B cell (primary cell): ENCODE results near the gene GNPAT. TPM values are rescaled to one million over a fixed set of nuclear protein-coding genes. Genes with fewer than 3 reads are reported as not detected.
A peak's percentile ranks its signal among the peaks of the same experiment; 100 is the strongest.

Experiments used
- ATAC-seq: fragments of 200-7000 bp; cut with Tn5 transposase; one replicate; pipeline ENCODE4 v1.10.0; 2021; ENCODE audit warnings: low read depth, mild to moderate bottlenecking, moderate number of reproducible peaks, moderate library complexity
- CTCF ChIA-PET: fragments of 350-600 bp; sonication (Branson Sonifier 250); formaldehyde crosslinking; loops from one replicate; lab custom pipeline; 2021; ENCODE audit warnings: antibody characterized with exemption, inconsistent platforms; lab: Charles Lee
- POLR2A ChIA-PET: fragments of 350-600 bp; sonication (Branson Sonifier 250); formaldehyde crosslinking; loops from one replicate; lab custom pipeline; 2021; ENCODE audit warnings: antibody characterized with exemption; lab: Charles Lee
- DNase-seq: peaks from one replicate; pipeline ENCODE4 v3.0.0; 2013
- H2AFZ ChIP-seq: 2 replicates; pipeline ENCODE4 v1.6.1; 2012; ENCODE audit warnings: mild to moderate bottlenecking, low read depth, low read length; ENCODE audit not compliant: insufficient read depth, poor library complexity, severe bottlenecking
- H3K27ac ChIP-seq, 2 donors: 1 replicate in 1 of 2; 2 replicates in 1 of 2; pipeline ENCODE4 v1.5.1; 2012 to 2013; ENCODE audit warnings: low read length in 2 of 2, mild to moderate bottlenecking in 2 of 2, moderate library complexity in 1 of 2
- H3K27me3 ChIP-seq, 4 experiments: fragments of 200-600 bp in 1 of 4; sonication (generic) in 1 of 4; replicated peaks in 1 of 4; 1 replicate in 2 of 4; 2 replicates in 2 of 4; pipeline versions ENCODE4 v1.6.1 to v1.7.0; 2013 to 2016; ENCODE audit warnings: low read length in 3 of 4, mild to moderate bottlenecking in 2 of 4, mixed read lengths in 1 of 4, moderate library complexity in 1 of 4; ENCODE audit not compliant: insufficient read depth in 4 of 4, control insufficient read depth in 3 of 4; ENCODE audit errors: control extremely low read depth in 1 of 4
- H3K36me3 ChIP-seq, 2 experiments: replicated peaks in 1 of 2; 1 replicate in 1 of 2; 2 replicates in 1 of 2; pipeline versions ENCODE4 v1.6.1 to v1.7.1; 2013; ENCODE audit warnings: low read length in 1 of 2; ENCODE audit not compliant: insufficient read depth in 2 of 2, control insufficient read depth in 1 of 2; ENCODE audit errors: control extremely low read depth in 1 of 2, extremely low read depth in 1 of 2
- H3K4me1 ChIP-seq, 2 donors: fragments of 200-600 bp in 1 of 2; sonication (generic) in 1 of 2; 1 replicate in 1 of 2; 2 replicates in 1 of 2; pipeline versions ENCODE4 v1.5.1 to v1.6.1; 2013 to 2017; ENCODE audit warnings: low read length in 2 of 2; ENCODE audit not compliant: control insufficient read depth in 2 of 2, insufficient read depth in 2 of 2
- H3K4me2 ChIP-seq: replicated peaks from 2 replicates; pipeline ENCODE3; 2012; ENCODE audit warnings: mild to moderate bottlenecking, low read depth, low read length; ENCODE audit not compliant: poor library complexity, severe bottlenecking
- H3K4me3 ChIP-seq, 5 experiments: fragments of 200-600 bp in 1 of 5; sonication (generic) in 1 of 5; 1 replicate in 3 of 5; 2 replicates in 2 of 5; pipeline versions ENCODE4 v1.5.1 to v1.7.0; 2011 to 2016; ENCODE audit warnings: low read length in 4 of 5, mild to moderate bottlenecking in 4 of 5, low read depth in 2 of 5, control low read depth in 1 of 5, moderate library complexity in 1 of 5; ENCODE audit not compliant: insufficient read depth in 1 of 5; ENCODE audit errors: control extremely low read depth in 1 of 5, extremely low read depth in 1 of 5
- H3K79me2 ChIP-seq: fragments of 200-600 bp; sonication (generic); one replicate; pipeline ENCODE4 v1.6.0; 2016; ENCODE audit warnings: low read length; ENCODE audit not compliant: control insufficient read depth, insufficient read depth
- H3K9ac ChIP-seq: fragments of 200-600 bp; sonication (generic); 2 replicates; pipeline ENCODE4 v1.6.1; 2017; ENCODE audit warnings: mild to moderate bottlenecking, low read length, moderate library complexity
- H3K9me3 ChIP-seq, 3 donors: one replicate each; pipeline versions ENCODE4 v1.6.1 to v1.7.1; 2013; ENCODE audit warnings: low read length in 2 of 3; ENCODE audit not compliant: control insufficient read depth in 2 of 3, insufficient read depth in 1 of 3; ENCODE audit errors: control extremely low read depth in 1 of 3
- H4K20me1 ChIP-seq: 2 replicates; pipeline ENCODE4 v1.6.0; 2012; ENCODE audit warnings: mild to moderate bottlenecking, low read length; ENCODE audit not compliant: insufficient read depth, control insufficient read depth, poor library complexity, severe bottlenecking
- H3K27ac Mint-ChIP-seq: one replicate; pipeline ENCODE4 v1.8.0; 2021; ENCODE audit warnings: mixed read lengths
- H3K27me3 Mint-ChIP-seq: one replicate; pipeline ENCODE4 v1.8.0; 2021; ENCODE audit warnings: mixed read lengths
- H3K4me1 Mint-ChIP-seq: one replicate; pipeline ENCODE4 v1.8.0; 2021; ENCODE audit warnings: mixed read lengths
- H3K4me3 Mint-ChIP-seq: one replicate; pipeline ENCODE4 v1.8.0; 2021; ENCODE audit warnings: mixed read lengths
- H3K9me3 Mint-ChIP-seq: one replicate; pipeline ENCODE4 v1.8.0; 2022; ENCODE audit warnings: mixed read lengths; ENCODE audit not compliant: insufficient read depth
- EZH2 ChIP-seq: IDR thresholded peaks from 2 replicates; pipeline ENCODE4 v1.6.1; 2012; ENCODE audit warnings: borderline replicate concordance, low read depth, mild to moderate bottlenecking, moderate library complexity, low read length; ENCODE audit not compliant: insufficient read depth, poor library complexity, severe bottlenecking
- WGBS: methylation state at CpG from one replicate; pipeline ENCODE4 v1.1.5; 2013; ENCODE audit warnings: missing lambda C conversion rate; ENCODE audit not compliant: insufficient coverage; 5-methylcytosine and 5-hydroxymethylcytosine counted together
- intact Hi-C: fragments of 100-400 bp; cut with micrococcal nuclease; formaldehyde crosslinking; loops from one replicate; pipeline ENCODE4 v1.10.0; 2022
- polyA plus RNA-seq: library from polyadenylated mRNA; depleted of rRNA; stranded (reverse); fragments of >200 nt; gene quantifications from 2 replicates; pipeline ENCODE4 v1.2.3, GENCODE V29; 2012
- total RNA-seq, 2 donors: library from RNA; stranded (reverse); fragments of 120-200 nt in 1 of 2; gene quantifications; 1 replicate in 1 of 2; 2 replicates in 1 of 2; pipeline versions ENCODE4 v1.2.3 to v1.2.4, GENCODE V29; 2013 to 2022
- TF ChIP-seq, protein P1 (sequence below): fragments of 200-600 bp; IDR thresholded peaks from one replicate; pipeline ENCODE4 v1.8.0; 2022; ENCODE audit warnings: antibody characterized with exemption, mild to moderate bottlenecking

The GNPAT gene
- total and polyA plus RNA-seq, 2 donors (not counting 1 experiment from before 2014, with no cell fraction given) = 19.5 to 49.0 TPM

DNA sequence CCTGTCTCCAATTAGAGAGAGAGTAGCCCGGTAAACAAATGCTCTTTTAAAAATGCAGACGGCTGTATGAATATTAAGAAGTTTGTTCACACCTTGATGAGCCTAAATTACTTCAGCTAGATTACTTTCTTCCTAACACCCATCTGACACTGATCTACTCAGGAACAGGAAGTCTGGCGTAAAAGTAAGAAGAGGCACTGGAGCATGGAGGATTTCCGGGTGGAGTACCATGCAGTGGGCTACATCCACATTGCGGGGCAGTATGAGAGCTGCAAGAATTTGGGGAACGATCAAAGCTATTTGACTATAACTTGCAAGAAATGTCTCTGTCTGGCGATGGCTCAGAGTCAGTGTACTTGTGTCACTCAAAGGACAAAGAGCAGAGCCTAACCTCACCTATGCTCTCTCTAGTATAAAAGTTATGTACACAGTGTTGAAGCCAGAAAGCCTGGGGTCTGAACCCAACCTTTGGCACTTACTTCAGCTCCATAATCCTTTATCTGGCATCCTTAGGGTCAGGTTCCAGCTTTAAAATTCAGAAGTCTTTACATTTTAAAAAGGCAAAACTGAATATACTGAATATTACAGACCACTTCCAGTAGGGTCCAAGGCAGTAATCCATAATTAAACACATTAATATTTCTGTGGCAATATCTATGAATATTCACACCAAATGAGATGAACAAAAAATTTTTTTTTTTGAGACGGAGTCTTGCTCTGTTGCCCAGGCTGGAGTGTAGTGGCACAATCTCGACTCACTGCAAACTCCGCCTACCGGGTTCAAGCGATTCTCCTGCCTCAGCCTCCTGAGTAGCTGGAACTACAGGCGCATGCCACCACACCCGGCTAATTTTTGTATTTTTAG is 7.9 kb upstream of the GNPAT start:
- peak overlapping the region; percentile 12 for H3K9ac ChIP-seq
- H3K4me3 ChIP-seq = peak overlapping the region in 1 of 5 experiments; percentile 11
- H3K27me3 Mint-ChIP-seq = no peaks in the 10 kb centered on the region
- ChIA-PET POLR2A (interaction anchor here (0.6 to 0.8 kb wide), 2 partner anchors 19 to 109 kb away, joined by 8 read pairs; no protein-coding TSS in a partner anchor), CTCF (interaction anchor here (0.6 to 3.4 kb wide), 3 partner anchors 9 to 315 kb away, joined by 3 to 14 read pairs (median 4); no protein-coding TSS in a partner anchor)
- intact Hi-C loops = loop anchor here (2.0 kb wide), 1 partner anchor 18 kb away; no protein-coding TSS in a partner anchor
- H3K4me3 Mint-ChIP-seq = peak overlapping the region; percentile 38
- peaks cover 11 to 13% of the 10 kb centered on the region in 2 donors for H3K4me1 ChIP-seq
- H2AFZ ChIP-seq = peak overlapping the region; percentile 8
- peak; percentile 85 for ATAC-seq
- no peaks in the 10 kb centered on the region for H3K9me3 ChIP-seq
- peak; percentile 63 for DNase-seq
- peaks cover 18% of the 10 kb centered on the region for H4K20me1 ChIP-seq
- no peaks in the 10 kb centered on the region for H3K27me3 ChIP-seq
- 65% methylated on average over 9 of the region's 14 CpGs for WGBS
- peaks cover 0 to 29% of the 10 kb centered on the region in 2 experiments for H3K36me3 ChIP-seq
- H3K27ac ChIP-seq = peak overlapping the region in 1 of 2 donors; percentile 40
- H3K27ac Mint-ChIP-seq = peak overlapping the region; percentile 59
- peaks cover 41% of the 10 kb centered on the region for H3K4me1 Mint-ChIP-seq
- TF ChIP-seq, protein P1, sequence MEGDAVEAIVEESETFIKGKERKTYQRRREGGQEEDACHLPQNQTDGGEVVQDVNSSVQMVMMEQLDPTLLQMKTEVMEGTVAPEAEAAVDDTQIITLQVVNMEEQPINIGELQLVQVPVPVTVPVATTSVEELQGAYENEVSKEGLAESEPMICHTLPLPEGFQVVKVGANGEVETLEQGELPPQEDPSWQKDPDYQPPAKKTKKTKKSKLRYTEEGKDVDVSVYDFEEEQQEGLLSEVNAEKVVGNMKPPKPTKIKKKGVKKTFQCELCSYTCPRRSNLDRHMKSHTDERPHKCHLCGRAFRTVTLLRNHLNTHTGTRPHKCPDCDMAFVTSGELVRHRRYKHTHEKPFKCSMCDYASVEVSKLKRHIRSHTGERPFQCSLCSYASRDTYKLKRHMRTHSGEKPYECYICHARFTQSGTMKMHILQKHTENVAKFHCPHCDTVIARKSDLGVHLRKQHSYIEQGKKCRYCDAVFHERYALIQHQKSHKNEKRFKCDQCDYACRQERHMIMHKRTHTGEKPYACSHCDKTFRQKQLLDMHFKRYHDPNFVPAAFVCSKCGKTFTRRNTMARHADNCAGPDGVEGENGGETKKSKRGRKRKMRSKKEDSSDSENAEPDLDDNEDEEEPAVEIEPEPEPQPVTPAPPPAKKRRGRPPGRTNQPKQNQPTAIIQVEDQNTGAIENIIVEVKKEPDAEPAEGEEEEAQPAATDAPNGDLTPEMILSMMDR = no peak
- no peak for TF ChIP-seq EZH2
- H3K9me3 Mint-ChIP-seq = no peaks in the 10 kb centered on the region
- H3K79me2 ChIP-seq = peaks cover 67% of the 10 kb centered on the region
- peak overlapping the region; percentile 40 for H3K4me2 ChIP-seq
